ENCODE results near the gene GTF2F1.

GTF2F1 gene, protein sequence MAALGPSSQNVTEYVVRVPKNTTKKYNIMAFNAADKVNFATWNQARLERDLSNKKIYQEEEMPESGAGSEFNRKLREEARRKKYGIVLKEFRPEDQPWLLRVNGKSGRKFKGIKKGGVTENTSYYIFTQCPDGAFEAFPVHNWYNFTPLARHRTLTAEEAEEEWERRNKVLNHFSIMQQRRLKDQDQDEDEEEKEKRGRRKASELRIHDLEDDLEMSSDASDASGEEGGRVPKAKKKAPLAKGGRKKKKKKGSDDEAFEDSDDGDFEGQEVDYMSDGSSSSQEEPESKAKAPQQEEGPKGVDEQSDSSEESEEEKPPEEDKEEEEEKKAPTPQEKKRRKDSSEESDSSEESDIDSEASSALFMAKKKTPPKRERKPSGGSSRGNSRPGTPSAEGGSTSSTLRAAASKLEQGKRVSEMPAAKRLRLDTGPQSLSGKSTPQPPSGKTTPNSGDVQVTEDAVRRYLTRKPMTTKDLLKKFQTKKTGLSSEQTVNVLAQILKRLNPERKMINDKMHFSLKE

DNA sequence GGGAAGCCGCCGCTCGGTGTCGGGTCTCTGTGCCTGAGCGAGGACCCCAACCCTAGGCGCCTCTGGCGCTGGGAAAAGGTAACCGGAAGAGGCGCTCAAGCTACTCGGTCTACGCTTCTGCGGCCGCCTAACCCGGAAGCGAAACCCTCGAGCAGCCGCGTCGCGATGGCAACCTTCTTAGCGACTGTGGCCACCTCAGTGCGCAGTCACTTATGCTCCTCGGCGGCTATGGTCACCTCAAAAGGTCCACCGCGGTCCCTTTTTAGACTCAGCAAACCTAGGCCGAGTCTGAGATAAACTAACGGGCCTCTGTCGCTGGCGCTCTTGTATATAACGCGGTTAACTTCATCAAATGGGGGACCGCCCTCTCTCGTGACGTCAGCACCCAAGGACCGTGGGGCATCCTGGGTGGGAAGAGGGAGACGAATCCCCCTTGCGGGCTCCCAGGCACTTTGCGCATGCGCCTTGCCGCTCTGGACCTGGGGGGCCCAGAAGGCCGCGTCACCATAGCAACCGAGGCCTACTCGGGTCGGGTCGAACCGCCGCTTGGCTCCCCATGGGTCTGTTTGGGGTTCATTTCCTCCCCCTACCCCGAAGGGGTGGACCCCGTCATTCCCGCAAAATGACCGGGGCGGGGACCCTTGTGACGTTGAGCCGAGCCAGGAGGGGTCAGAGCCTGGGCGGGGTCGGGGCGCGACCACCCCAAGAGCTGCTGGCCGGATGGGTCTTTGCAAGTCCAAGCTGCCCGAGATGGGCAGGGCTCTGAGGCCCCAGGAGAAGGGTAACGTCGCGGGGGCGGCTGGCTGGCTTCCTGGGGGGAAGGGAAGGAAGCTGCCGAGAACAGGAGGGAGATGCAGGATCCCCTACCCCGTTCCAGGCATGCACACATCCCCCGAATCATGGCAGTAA lies at the start of gene GTF2F1:
Gene GTF2F1 (minus strand): TSS at position 91 of the 909 bp plus-strand sequence. CDS start 169 bp downstream, outside the sequence.
- H3K27me3 Mint-ChIP-seq (ENCODE audit: low read depth): no peaks in the 10 kb centered on the region
- no peaks in the 10 kb centered on the region for H3K9me3 Mint-ChIP-seq
- TF ChIP-seq, protein P1, sequence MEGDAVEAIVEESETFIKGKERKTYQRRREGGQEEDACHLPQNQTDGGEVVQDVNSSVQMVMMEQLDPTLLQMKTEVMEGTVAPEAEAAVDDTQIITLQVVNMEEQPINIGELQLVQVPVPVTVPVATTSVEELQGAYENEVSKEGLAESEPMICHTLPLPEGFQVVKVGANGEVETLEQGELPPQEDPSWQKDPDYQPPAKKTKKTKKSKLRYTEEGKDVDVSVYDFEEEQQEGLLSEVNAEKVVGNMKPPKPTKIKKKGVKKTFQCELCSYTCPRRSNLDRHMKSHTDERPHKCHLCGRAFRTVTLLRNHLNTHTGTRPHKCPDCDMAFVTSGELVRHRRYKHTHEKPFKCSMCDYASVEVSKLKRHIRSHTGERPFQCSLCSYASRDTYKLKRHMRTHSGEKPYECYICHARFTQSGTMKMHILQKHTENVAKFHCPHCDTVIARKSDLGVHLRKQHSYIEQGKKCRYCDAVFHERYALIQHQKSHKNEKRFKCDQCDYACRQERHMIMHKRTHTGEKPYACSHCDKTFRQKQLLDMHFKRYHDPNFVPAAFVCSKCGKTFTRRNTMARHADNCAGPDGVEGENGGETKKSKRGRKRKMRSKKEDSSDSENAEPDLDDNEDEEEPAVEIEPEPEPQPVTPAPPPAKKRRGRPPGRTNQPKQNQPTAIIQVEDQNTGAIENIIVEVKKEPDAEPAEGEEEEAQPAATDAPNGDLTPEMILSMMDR (IDR thresholded peaks at IDR 0.05; ENCODE audit: unreplicated experiment in 3 of 3): peak in 2 of 3 experiments; percentile 20 to 21
- H3K4me3 Mint-ChIP-seq: peak within 1 kb of the TSS; percentile 94 to 97 (median 95)
- H3K4me1 Mint-ChIP-seq: peaks cover 25% of the 10 kb centered on the region
- H3K27ac Mint-ChIP-seq: peak within 1 kb of the TSS; percentile 99
- peaks cover 15% of the 10 kb centered on the region for H3K36me3 Mint-ChIP-seq (ENCODE audit: low read depth)

DNA sequence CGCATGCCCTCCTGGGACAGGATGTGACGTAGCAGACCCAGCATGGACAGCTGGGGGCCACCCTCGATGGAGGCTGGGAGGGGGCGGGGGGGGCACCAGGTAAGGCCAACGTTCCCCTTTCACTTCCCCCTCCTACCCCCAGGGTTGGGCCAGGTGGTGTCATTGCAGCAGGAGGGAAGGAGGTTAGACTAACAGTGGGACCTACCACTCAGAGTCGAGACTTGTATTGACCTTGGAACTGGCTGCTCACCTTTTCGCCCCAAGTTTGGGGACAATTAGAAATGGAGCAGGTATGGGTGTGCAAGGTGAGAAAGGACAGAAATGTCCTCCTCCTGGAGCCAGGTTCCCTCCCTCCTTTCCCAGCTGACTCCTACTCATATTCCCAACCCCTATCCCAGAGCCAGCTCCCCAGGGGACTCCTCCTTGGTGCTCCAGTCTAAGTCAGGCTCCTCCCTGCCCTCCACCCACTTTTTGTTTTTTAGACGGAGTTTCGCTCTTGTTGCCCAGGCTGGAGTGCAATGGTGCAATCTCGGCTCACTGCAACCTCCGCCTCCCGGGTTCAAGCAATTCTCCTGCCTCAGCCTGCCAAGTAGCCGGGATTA lies 49.2 kb upstream of the GTF2F1 start:
- H3K4me1 Mint-ChIP-seq: peaks cover 5% of the 10 kb centered on the region
- H3K27ac Mint-ChIP-seq: no peak overlapping the region
- peaks cover 38% of the 10 kb centered on the region for H3K36me3 Mint-ChIP-seq (ENCODE audit: low read depth)
- H3K27me3 Mint-ChIP-seq (ENCODE audit: low read depth): no peaks in the 10 kb centered on the region
- TF ChIP-seq, protein P1 (IDR thresholded peaks at IDR 0.05; ENCODE audit: unreplicated experiment in 3 of 3): no peak
- no peak overlapping the region for H3K4me3 Mint-ChIP-seq
- peaks cover 12% of the 10 kb centered on the region for H3K9me3 Mint-ChIP-seq

DNA sequence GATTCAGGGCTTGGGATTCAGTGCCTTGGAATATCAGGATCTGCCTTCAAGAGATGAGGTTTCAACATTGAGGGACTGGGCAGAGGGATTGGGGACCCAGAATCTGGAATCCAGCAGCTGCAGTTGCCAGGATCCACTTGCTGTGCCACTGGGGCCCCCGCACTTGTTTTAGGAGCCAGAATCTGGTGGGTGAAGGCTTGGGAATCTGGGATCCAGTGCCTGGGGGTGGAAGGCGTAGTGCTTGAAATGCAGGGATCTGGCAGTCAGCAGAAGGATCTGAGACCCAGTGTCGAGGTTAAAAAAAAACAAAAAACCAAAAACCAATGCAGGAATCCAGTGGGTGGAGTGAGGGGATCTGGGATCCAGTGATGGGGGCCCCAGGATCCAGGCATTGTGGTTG lies 47.9 kb upstream of the GTF2F1 start:
- Mint-ChIP-seq H3K4me3 (no peak overlapping the region), H3K9me3 (peaks cover 5% of the 10 kb centered on the region), H3K36me3 (ENCODE audit: low read depth) (peaks cover 27% of the 10 kb centered on the region), H3K27ac (no peak overlapping the region), H3K27me3 (ENCODE audit: low read depth) (no peaks in the 10 kb centered on the region), H3K4me1 (peaks cover 5% of the 10 kb centered on the region)
- TF ChIP-seq, protein P1 (IDR thresholded peaks at IDR 0.05; ENCODE audit: unreplicated experiment in 3 of 3): no peak

DNA sequence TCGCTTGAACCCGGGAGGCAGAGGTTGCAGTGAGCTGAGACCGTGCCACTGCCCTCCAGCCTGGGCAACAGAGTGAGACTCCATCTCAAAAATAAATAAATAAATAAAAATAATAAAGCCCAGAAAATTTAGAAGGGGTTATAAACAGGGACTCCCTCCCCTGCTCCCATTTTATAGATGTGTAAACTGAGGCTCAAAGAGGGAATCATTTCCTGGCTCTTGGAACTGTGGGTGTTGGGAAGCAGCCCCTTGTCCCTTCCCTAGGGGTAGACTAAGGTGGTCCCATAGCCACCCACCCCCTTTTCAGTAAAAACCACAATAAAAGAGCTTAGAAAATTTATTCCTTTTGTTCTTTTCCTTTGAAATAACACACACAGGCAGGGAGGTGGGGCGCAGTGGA lies 46.8 kb upstream of the GTF2F1 start:
- no peak overlapping the region for H3K4me3 Mint-ChIP-seq
- peaks cover 5% of the 10 kb centered on the region for H3K4me1 Mint-ChIP-seq
- H3K27me3 Mint-ChIP-seq (ENCODE audit: low read depth): no peaks in the 10 kb centered on the region
- H3K36me3 Mint-ChIP-seq (ENCODE audit: low read depth): peaks cover 18% of the 10 kb centered on the region
- TF ChIP-seq, protein P1 (IDR thresholded peaks at IDR 0.05; ENCODE audit: unreplicated experiment in 3 of 3): no peak
- no peaks in the 10 kb centered on the region for H3K9me3 Mint-ChIP-seq
- no peak overlapping the region for H3K27ac Mint-ChIP-seq

DNA sequence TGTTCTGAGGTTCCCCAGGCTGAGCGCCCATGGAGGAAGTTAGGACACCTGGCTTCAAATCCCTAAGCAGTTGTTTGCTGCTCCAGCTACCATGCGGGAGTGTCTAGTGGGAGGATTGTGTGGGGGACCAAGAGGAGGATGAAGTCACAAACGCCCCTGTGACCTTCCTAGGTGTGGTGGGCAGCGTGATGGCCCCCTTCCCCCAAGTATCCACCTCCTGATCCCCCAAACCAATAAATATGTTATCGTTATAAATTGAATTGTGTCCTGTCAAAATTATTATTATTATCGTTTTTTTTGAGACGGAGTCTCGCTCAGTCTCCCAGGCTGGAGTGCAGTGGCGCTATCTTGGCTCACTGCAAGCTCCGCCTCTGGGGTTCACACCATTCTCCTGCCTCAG lies 40.7 kb upstream of the GTF2F1 start, which contains the start of gene SLC25A41:
Gene SLC25A41 (minus strand): TSS at position 101 of the 400 bp plus-strand sequence. CDS start 70 bp downstream, at position 31.
- TF ChIP-seq, protein P1 (IDR thresholded peaks at IDR 0.05; ENCODE audit: unreplicated experiment in 3 of 3): no peak
- Mint-ChIP-seq H3K27me3 (ENCODE audit: low read depth) (peaks cover 13% of the 10 kb centered on the region), H3K9me3 (no peaks in the 10 kb centered on the region), H3K4me3 (no peak within 1 kb of the TSS), H3K27ac (no peak within 1 kb of the TSS), H3K4me1 (no peaks in the 10 kb centered on the region), H3K36me3 (ENCODE audit: low read depth) (peaks cover 3% of the 10 kb centered on the region)

Measured in nephron (organoid).